Uterus (tissue), 4 donors: Measurements from ENCODE around the gene PCDHGB6. TPM values are rescaled to one million over a fixed set of nuclear protein-coding genes. Genes with fewer than 3 reads are reported as not detected.
"Not testable (repeated sequence)": the region's sequence is repeated elsewhere in the genome, so short reads cannot be mapped to it uniquely, and the experiment has no call there.

Source experiments
- DNase-seq, 2 donors: peaks; one replicate each; pipeline ENCODE4 v3.0.0-alpha.2; 2019 to 2020
- H3K27ac ChIP-seq, 2 donors: fragments of 200-600 bp; sonication (generic); 1 replicate in 1 of 2; 2 replicates in 1 of 2; pipeline ENCODE4 v1.5.1; 2016 to 2018
- H3K27me3 ChIP-seq, 2 donors: fragments of 200-600 bp; sonication (generic); one replicate each; pipeline ENCODE4 v1.5.1; 2018 to 2019; ENCODE audit warnings: control low read depth in 1 of 2
- H3K36me3 ChIP-seq, 2 donors: fragments of 200-600 bp; sonication (generic); one replicate each; pipeline ENCODE4 v1.5.1; 2019; ENCODE audit warnings: control low read depth in 1 of 2
- H3K4me1 ChIP-seq, 2 donors: fragments of 200-600 bp; sonication (generic); one replicate each; pipeline ENCODE4 v1.5.1; 2018 to 2019; ENCODE audit warnings: control low read depth in 1 of 2
- H3K4me3 ChIP-seq, 2 donors: fragments of 200-600 bp; sonication (generic); 1 replicate in 1 of 2; 2 replicates in 1 of 2; pipeline ENCODE4 v1.5.1; 2018 to 2019; ENCODE audit warnings: mild to moderate bottlenecking in 1 of 2
- H3K9me3 ChIP-seq, 2 donors: fragments of 200-600 bp; sonication (generic); one replicate each; pipeline ENCODE4 v1.5.1; 2019; ENCODE audit warnings: control low read depth in 1 of 2
- POLR2A ChIP-seq, 2 donors: fragments of 450-650 bp; IDR thresholded peaks; one replicate each; pipeline ENCODE4 v1.6.1; 2016; ENCODE audit warnings: antibody characterized with exemption in 2 of 2, mild to moderate bottlenecking in 1 of 2, moderate library complexity in 1 of 2
- intact Hi-C: fragments of 100-400 bp; cut with DNase I; formaldehyde crosslinking; loops from one replicate; pipeline ENCODE4 v1.15.1; 2023; ENCODE audit warnings: low total_unique reads
- total RNA-seq, 4 donors: library from RNA; depleted of rRNA in 3 of 4; stranded (reverse); fragments of >200 nt in 3 of 4; gene quantifications; one replicate each; pipeline versions ENCODE4 v1.1.0 to v1.2.4, GENCODE V29; 2014 to 2023
- TF ChIP-seq, protein P1 (sequence below), 4 experiments: fragments of 200-600 bp in 2 of 4; fragments of 450-650 bp in 2 of 4; sonication (generic) in 2 of 4; IDR thresholded peaks; one replicate each; pipeline ENCODE4 v1.5.1; 2016 to 2019; ENCODE audit warnings: antibody characterized with exemption in 4 of 4, mild to moderate bottlenecking in 2 of 4, moderate library complexity in 1 of 4
- donor health status: DM: yes; HTN: yes; CAD: no.

Gene PCDHGB6
- total RNA-seq, 4 donors from 2014 or later, result 3.1 to 21.1 (median 11.5) TPM

DNA sequence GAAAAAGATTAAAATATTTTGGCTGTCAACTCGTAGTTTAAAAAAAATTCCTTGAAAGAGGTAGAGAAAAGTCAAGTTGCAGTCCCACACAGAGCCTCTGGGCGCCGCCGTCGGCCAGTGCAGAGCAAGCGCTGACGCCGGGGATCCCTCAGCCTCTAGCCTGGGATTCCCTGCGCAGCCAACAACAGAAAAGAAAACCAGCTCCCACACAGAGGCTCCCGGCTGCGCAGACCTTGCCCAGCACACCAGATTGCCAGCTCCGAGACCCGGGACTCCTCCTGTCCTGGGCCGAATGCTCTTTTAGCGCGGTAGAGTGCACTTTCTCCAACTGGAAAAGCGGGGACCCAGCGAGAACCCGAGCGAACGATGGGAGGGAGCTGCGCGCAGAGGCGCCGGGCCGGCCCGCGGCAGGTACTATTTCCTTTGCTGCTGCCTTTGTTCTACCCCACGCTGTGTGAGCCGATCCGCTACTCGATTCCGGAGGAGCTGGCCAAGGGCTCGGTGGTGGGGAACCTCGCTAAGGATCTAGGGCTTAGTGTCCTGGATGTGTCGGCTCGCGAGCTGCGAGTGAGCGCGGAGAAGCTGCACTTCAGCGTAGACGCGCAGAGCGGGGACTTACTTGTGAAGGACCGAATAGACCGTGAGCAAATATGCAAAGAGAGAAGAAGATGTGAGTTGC, 9.8 kb downstream of the PCDHGB6 start, which contains the start of gene PCDHGB7:
Gene PCDHGB7, plus strand, starts transcription at position 184 of the 679 bp plus-strand sequence. Its CDS starts 183 bp downstream, at position 367.
- H3K27me3 ChIP-seq, intact Hi-C loops, H3K4me1 ChIP-seq, H3K36me3 ChIP-seq: not testable (repeated sequence)
- Histone ChIP-seq H3K4me3 (peak within 1 kb of the TSS; percentile 2 to 32), H3K27ac (peak within 1 kb of the TSS in 1 of 2 donors; percentile 44), H3K9me3 (peaks cover 6 to 97% of the 10 kb centered on the region in 2 donors)
- peak; percentile 54 to 61 for DNase-seq
- TF ChIP-seq, protein P1, sequence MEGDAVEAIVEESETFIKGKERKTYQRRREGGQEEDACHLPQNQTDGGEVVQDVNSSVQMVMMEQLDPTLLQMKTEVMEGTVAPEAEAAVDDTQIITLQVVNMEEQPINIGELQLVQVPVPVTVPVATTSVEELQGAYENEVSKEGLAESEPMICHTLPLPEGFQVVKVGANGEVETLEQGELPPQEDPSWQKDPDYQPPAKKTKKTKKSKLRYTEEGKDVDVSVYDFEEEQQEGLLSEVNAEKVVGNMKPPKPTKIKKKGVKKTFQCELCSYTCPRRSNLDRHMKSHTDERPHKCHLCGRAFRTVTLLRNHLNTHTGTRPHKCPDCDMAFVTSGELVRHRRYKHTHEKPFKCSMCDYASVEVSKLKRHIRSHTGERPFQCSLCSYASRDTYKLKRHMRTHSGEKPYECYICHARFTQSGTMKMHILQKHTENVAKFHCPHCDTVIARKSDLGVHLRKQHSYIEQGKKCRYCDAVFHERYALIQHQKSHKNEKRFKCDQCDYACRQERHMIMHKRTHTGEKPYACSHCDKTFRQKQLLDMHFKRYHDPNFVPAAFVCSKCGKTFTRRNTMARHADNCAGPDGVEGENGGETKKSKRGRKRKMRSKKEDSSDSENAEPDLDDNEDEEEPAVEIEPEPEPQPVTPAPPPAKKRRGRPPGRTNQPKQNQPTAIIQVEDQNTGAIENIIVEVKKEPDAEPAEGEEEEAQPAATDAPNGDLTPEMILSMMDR (IDR thresholded peaks at IDR 0.05), result peak; percentile 30 to 59 (median 44)

DNA sequence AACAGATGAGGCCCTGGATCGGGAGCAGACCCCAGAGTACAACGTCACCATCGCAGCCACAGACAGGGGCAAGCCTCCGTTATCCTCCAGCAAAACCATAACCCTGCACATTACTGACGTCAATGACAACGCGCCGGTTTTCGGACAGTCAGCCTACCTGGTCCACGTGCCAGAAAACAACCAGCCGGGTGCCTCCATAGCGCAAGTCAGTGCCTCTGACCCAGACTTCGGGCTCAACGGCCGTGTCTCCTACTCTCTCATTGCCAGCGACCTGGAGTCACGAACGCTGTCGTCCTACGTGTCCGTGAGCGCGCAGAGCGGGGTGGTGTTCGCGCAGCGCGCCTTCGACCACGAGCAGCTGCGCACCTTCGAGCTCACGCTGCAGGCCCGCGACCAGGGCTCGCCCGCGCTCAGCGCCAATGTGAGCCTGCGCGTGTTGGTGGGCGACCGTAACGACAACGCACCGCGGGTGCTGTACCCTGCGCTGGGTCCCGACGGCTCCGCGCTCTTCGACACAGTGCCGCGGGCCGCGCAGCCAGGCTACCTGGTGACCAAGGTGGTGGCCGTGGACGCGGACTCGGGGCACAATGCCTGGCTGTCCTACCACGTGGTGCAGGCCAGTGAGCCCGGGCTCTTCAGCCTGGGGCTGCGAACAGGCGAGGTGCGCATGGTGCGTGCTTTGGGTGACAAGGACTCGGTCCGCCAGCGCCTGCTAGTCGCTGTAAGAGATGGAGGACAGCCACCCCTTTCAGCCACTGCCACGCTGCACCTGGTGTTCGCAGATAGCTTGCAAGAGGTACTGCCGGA, 11.5 kb downstream of the PCDHGB6 start:
- no peaks in the 10 kb centered on the region for H3K27me3 ChIP-seq
- intact Hi-C loops, result no loop called here
- no peak for DNase-seq
- H3K4me3 ChIP-seq, result no peak overlapping the region
- H3K27ac ChIP-seq, result no peak overlapping the region
- H3K9me3 ChIP-seq, result peaks cover 0 to 96% of the 10 kb centered on the region in 2 donors
- TF ChIP-seq, protein P1 (IDR thresholded peaks at IDR 0.05), result no peak
- TF ChIP-seq POLR2A (IDR thresholded peaks at IDR 0.05), result no peak
- no peaks in the 10 kb centered on the region for H3K4me1 ChIP-seq
- no peaks in the 10 kb centered on the region for H3K36me3 ChIP-seq

DNA sequence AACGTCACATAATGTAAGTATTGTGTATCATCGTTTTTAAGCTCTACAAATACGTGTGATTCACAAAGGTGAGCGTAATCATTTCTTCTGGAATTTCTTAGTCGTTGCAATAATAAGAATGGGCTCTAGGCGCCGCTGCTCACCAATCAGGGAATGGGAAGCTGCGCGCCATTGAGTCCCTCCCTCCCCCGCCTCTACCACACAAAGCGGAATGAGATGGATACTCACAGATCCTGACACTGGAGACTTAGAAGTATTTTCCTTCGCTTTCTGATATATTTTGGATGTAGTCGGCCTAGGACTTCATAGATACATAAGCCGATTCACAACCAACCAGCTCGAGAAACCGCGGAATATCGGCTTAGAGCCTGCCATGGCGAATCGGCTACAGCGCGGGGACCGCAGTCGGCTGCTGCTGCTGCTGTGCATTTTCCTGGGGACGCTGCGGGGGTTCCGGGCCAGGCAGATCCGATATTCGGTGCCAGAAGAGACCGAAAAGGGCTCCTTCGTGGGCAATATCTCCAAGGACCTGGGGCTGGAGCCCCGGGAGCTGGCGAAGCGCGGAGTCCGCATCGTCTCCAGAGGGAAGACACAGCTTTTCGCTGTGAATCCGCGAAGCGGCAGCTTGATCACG, 13.2 kb downstream of the PCDHGB6 start, which contains the start of gene PCDHGA11:
Gene PCDHGA11, plus strand, starts transcription at position 197 of the 634 bp plus-strand sequence. Its CDS starts 177 bp downstream, at position 374.
- Histone ChIP-seq H3K4me3 (no peak within 1 kb of the TSS), H3K27ac (no peak within 1 kb of the TSS), H3K36me3 (no peaks in the 10 kb centered on the region), H3K9me3 (peaks cover 0 to 98% of the 10 kb centered on the region in 2 donors), H3K27me3 (no peaks in the 10 kb centered on the region), H3K4me1 (no peaks in the 10 kb centered on the region)
- DNase-seq, result no peak
- no peak for TF ChIP-seq POLR2A (IDR thresholded peaks at IDR 0.05)
- TF ChIP-seq, protein P1 (IDR thresholded peaks at IDR 0.05), result no peak
- intact Hi-C loops, result no loop called here

DNA sequence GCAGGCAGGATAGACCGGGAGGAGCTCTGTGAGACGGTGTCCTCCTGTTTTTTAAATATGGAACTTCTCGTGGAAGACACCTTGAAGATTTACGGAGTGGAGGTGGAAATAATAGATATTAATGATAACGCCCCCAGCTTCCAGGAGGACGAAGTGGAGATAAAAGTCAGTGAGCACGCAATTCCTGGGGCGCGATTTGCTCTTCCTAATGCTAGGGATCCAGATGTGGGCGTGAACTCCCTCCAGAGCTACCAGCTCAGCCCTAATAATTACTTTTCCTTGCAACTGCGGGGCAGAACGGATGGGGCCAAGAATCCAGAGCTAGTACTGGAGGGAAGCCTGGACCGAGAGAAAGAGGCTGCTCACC, 13.7 kb downstream of the PCDHGB6 start:
- intact Hi-C loops, result no loop called here
- Histone ChIP-seq H3K4me3 (no peak overlapping the region), H3K9me3 (peaks cover 0 to 98% of the 10 kb centered on the region in 2 donors)

More for the DNA sequence above, 13.7 kb downstream of the PCDHGB6 start:
- no peaks in the 10 kb centered on the region for H3K36me3 ChIP-seq
- no peaks in the 10 kb centered on the region for H3K4me1 ChIP-seq
- TF ChIP-seq, protein P1 (IDR thresholded peaks at IDR 0.05), result no peak
- no peak for TF ChIP-seq POLR2A (IDR thresholded peaks at IDR 0.05)
- no peak for DNase-seq
- no peaks in the 10 kb centered on the region for H3K27me3 ChIP-seq
- no peak overlapping the region for H3K27ac ChIP-seq
